ENCODE measurements around the gene MGA.

The MGA gene

DNA sequence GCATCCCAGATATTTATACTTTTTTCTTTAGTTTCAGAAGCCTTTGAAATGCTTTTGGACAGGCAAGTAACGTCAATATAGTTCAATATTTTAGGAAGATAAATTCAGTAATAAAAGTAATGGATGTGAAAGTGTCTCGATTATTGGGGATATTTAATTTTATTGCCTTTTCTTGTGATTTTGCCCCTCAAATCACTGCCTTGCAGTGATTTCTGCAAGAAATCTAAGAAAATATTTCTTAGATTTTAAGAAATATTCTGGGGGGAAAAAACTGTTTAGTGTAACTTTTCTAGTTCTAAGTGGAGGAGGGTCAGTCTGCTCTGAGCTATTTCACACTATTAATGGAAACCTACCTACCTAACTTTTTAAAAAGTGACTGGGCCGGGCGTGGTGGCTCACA lies 33.6 kb downstream of the MGA start:
- H3K4me1 ChIP-seq (ENCODE audit: control insufficient read depth, low read depth, low read length): no peaks in the 10 kb centered on the region
- whole genome bisulfite sequencing (ENCODE audit: extremely low coverage, insufficient coverage, low lambda C conversion rate): no CpG with 5 or more reads among the region's 4 CpGs

DNA sequence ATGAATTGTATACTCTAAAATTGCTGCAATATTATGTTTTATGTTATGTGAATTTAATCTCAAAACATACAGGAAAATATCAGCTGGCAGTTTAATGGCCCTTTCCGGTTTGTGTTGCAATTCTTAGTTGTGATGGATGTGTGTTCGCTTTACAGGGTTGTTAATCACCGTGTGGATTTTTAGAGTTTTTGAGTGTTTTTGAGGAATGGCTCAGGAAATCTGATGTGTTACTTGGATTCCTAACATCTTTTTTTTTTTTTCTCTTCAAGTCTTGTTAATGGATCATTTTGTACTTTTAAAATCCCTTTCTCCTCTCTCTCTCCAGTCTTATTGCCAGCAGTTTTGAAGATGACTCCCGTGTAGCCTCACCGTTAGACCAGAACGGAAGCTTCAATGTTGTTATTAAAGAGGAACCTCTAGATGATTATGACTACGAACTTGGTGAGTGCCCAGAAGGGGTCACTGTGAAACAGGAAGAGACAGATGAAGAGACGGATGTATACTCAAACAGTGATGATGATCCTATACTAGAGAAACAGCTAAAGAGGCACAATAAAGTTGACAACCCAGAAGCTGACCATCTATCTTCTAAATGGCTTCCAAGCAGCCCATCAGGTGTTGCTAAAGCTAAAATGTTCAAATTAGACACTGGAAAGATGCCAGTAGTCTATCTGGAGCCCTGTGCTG lies 35.7 kb downstream of the MGA start:
- Histone ChIP-seq H3K4me2 (ENCODE audit: low read length) (no peak overlapping the region), H3K4ac (ENCODE audit: low read depth, low read length) (no peak overlapping the region), H3K9ac (ENCODE audit: low read length) (no peak overlapping the region), H3K23ac (ENCODE audit: low read length) (no peak overlapping the region), H3K56ac (ENCODE audit: low read length) (no peak overlapping the region), H3K79me1 (ENCODE audit: low read length) (peaks cover 5% of the 10 kb centered on the region), H2BK120ac (ENCODE audit: low read depth, low read length) (no peak overlapping the region), H4K8ac (ENCODE audit: low read depth, low read length) (no peak overlapping the region), H3K18ac (ENCODE audit: low read length) (no peak overlapping the region), H3K27ac (ENCODE audit: low read depth, low read length) (no peak overlapping the region), H3K4me3 (ENCODE audit: low read length) (no peak overlapping the region), H2BK15ac (replicated peaks; ENCODE audit: low read depth) (no peak overlapping the region), H3K36me3 (ENCODE audit: control insufficient read depth, insufficient read depth, low read length) (no peaks in the 10 kb centered on the region), H2AK5ac (ENCODE audit: low read length) (no peak overlapping the region), H2BK5ac (ENCODE audit: low read length) (no peak overlapping the region), H3K27me3 (ENCODE audit: insufficient read depth, low read length, poor library complexity) (no peaks in the 10 kb centered on the region), H3K79me2 (ENCODE audit: control insufficient read depth, insufficient read depth, low read length) (peaks cover 6% of the 10 kb centered on the region), H3K4me1 (ENCODE audit: control insufficient read depth, low read depth, low read length) (no peaks in the 10 kb centered on the region), H4K5ac (ENCODE audit: low read length) (no peak overlapping the region)
- peak; percentile 37 for DNase-seq
- WGBS (ENCODE audit: extremely low coverage, insufficient coverage, low lambda C conversion rate): no CpG with 5 or more reads among the region's 8 CpGs

More for the DNA sequence above, 33.6 kb downstream of the MGA start:
- no peak overlapping the region for H3K4ac ChIP-seq (ENCODE audit: low read depth, low read length)
- no peak overlapping the region for H3K4me2 ChIP-seq (ENCODE audit: low read length)
- no peak overlapping the region for H2AK5ac ChIP-seq (ENCODE audit: low read length)
- H3K18ac ChIP-seq (ENCODE audit: low read length): no peak overlapping the region
- H3K23ac ChIP-seq (ENCODE audit: low read length): no peak overlapping the region
- H4K5ac ChIP-seq (ENCODE audit: low read length): no peak overlapping the region
- no peak overlapping the region for H2BK120ac ChIP-seq (ENCODE audit: low read depth, low read length)
- H3K27me3 ChIP-seq (ENCODE audit: insufficient read depth, low read length, poor library complexity): no peaks in the 10 kb centered on the region
- no peak overlapping the region for H3K4me3 ChIP-seq (ENCODE audit: low read length)
- H2BK15ac ChIP-seq (replicated peaks; ENCODE audit: low read depth): no peak overlapping the region
- no peak overlapping the region for H4K8ac ChIP-seq (ENCODE audit: low read depth, low read length)
- no peak overlapping the region for H3K56ac ChIP-seq (ENCODE audit: low read length)
- DNase-seq: no peak
- no peak overlapping the region for H3K27ac ChIP-seq (ENCODE audit: low read depth, low read length)
- peaks cover 14% of the 10 kb centered on the region for H3K79me2 ChIP-seq (ENCODE audit: control insufficient read depth, insufficient read depth, low read length)
- H3K9ac ChIP-seq (ENCODE audit: low read length): no peak overlapping the region
- no peak overlapping the region for H2BK5ac ChIP-seq (ENCODE audit: low read length)
- H3K79me1 ChIP-seq (ENCODE audit: low read length): peaks cover 11% of the 10 kb centered on the region
- H3K36me3 ChIP-seq (ENCODE audit: control insufficient read depth, insufficient read depth, low read length): no peaks in the 10 kb centered on the region

GRCh38 chr15:41698779-41699178 lies 38.6 kb downstream of the MGA start:
- no peak for DNase-seq
- Histone ChIP-seq H3K27me3 (ENCODE audit: insufficient read depth, low read length, poor library complexity) (no peaks in the 10 kb centered on the region), H3K79me1 (ENCODE audit: low read length) (peaks cover 4% of the 10 kb centered on the region), H4K5ac (ENCODE audit: low read length) (no peak overlapping the region), H4K8ac (ENCODE audit: low read depth, low read length) (no peak overlapping the region), H3K18ac (ENCODE audit: low read length) (no peak overlapping the region), H3K79me2 (ENCODE audit: control insufficient read depth, insufficient read depth, low read length) (no peaks in the 10 kb centered on the region), H3K4ac (ENCODE audit: low read depth, low read length) (no peak overlapping the region), H3K36me3 (ENCODE audit: control insufficient read depth, insufficient read depth, low read length) (no peaks in the 10 kb centered on the region), H3K9ac (ENCODE audit: low read length) (no peak overlapping the region), H3K4me3 (ENCODE audit: low read length) (no peak overlapping the region), H3K27ac (ENCODE audit: low read depth, low read length) (no peak overlapping the region), H3K4me1 (ENCODE audit: control insufficient read depth, low read depth, low read length) (no peaks in the 10 kb centered on the region), H3K23ac (ENCODE audit: low read length) (no peak overlapping the region), H2BK5ac (ENCODE audit: low read length) (no peak overlapping the region), H2BK15ac (replicated peaks; ENCODE audit: low read depth) (no peak overlapping the region), H3K4me2 (ENCODE audit: low read length) (no peak overlapping the region), H3K56ac (ENCODE audit: low read length) (no peak overlapping the region), H2BK120ac (ENCODE audit: low read depth, low read length) (no peak overlapping the region), H2AK5ac (ENCODE audit: low read length) (no peak overlapping the region)
- no CpG with 5 or more reads among the region's 2 CpGs for WGBS (ENCODE audit: extremely low coverage, insufficient coverage, low lambda C conversion rate)

GRCh38 chr15:41703120-41703519 lies 42.9 kb downstream of the MGA start:
- Histone ChIP-seq H2BK5ac (ENCODE audit: low read length) (no peak overlapping the region), H4K5ac (ENCODE audit: low read length) (no peak overlapping the region), H3K4ac (ENCODE audit: low read depth, low read length) (no peak overlapping the region), H2BK120ac (ENCODE audit: low read depth, low read length) (no peak overlapping the region), H3K27me3 (ENCODE audit: insufficient read depth, low read length, poor library complexity) (no peaks in the 10 kb centered on the region), H3K4me1 (ENCODE audit: control insufficient read depth, low read depth, low read length) (no peaks in the 10 kb centered on the region), H3K27ac (ENCODE audit: low read depth, low read length) (no peak overlapping the region), H4K8ac (ENCODE audit: low read depth, low read length) (no peak overlapping the region), H3K4me2 (ENCODE audit: low read length) (no peak overlapping the region), H3K9ac (ENCODE audit: low read length) (no peak overlapping the region), H3K36me3 (ENCODE audit: control insufficient read depth, insufficient read depth, low read length) (no peaks in the 10 kb centered on the region), H3K56ac (ENCODE audit: low read length) (no peak overlapping the region), H2AK5ac (ENCODE audit: low read length) (no peak overlapping the region), H3K18ac (ENCODE audit: low read length) (no peak overlapping the region), H3K79me1 (ENCODE audit: low read length) (no peaks in the 10 kb centered on the region), H3K23ac (ENCODE audit: low read length) (no peak overlapping the region), H2BK15ac (replicated peaks; ENCODE audit: low read depth) (no peak overlapping the region), H3K79me2 (ENCODE audit: control insufficient read depth, insufficient read depth, low read length) (no peaks in the 10 kb centered on the region), H3K4me3 (ENCODE audit: low read length) (no peak overlapping the region)
- DNase-seq: no peak

DNA sequence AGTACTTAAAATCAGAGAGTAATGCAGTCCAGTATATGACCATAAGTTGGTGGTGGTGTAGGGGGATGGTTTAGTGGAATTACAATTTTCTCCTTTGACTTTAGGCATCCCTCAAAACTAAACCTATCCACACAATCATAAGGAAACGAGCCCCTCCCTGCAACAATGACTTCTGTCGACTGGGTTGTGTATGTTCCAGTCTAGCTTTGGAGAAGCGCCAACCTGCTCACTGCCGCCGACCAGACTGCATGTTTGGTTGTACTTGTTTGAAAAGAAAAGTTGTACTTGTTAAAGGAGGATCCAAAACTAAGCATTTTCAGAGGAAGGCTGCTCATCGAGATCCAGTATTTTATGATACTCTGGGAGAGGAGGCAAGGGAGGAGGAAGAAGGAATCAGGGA lies 52.8 kb downstream of the MGA start:
- Histone ChIP-seq H3K4me2 (ENCODE audit: low read length) (no peak overlapping the region), H3K4me3 (ENCODE audit: low read length) (no peak overlapping the region), H4K5ac (ENCODE audit: low read length) (no peak overlapping the region), H3K4ac (ENCODE audit: low read depth, low read length) (no peak overlapping the region), H3K9ac (ENCODE audit: low read length) (no peak overlapping the region), H3K79me1 (ENCODE audit: low read length) (no peaks in the 10 kb centered on the region), H3K36me3 (ENCODE audit: control insufficient read depth, insufficient read depth, low read length) (no peaks in the 10 kb centered on the region), H2BK15ac (replicated peaks; ENCODE audit: low read depth) (no peak overlapping the region), H3K27ac (ENCODE audit: low read depth, low read length) (no peak overlapping the region), H2AK5ac (ENCODE audit: low read length) (no peak overlapping the region), H3K79me2 (ENCODE audit: control insufficient read depth, insufficient read depth, low read length) (no peaks in the 10 kb centered on the region), H2BK5ac (ENCODE audit: low read length) (no peak overlapping the region), H3K56ac (ENCODE audit: low read length) (no peak overlapping the region), H3K23ac (ENCODE audit: low read length) (no peak overlapping the region), H3K18ac (ENCODE audit: low read length) (no peak overlapping the region), H2BK120ac (ENCODE audit: low read depth, low read length) (no peak overlapping the region), H3K4me1 (ENCODE audit: control insufficient read depth, low read depth, low read length) (no peaks in the 10 kb centered on the region), H4K8ac (ENCODE audit: low read depth, low read length) (no peak overlapping the region), H3K27me3 (ENCODE audit: insufficient read depth, low read length, poor library complexity) (no peaks in the 10 kb centered on the region)
- no CpG with 5 or more reads among the region's 6 CpGs for WGBS (ENCODE audit: extremely low coverage, insufficient coverage, low lambda C conversion rate)
- no peak for DNase-seq

GRCh38 chr15:41714291-41714690 lies 54.1 kb downstream of the MGA start:
- no peak overlapping the region for H3K4ac ChIP-seq (ENCODE audit: low read depth, low read length)
- no peaks in the 10 kb centered on the region for H3K79me1 ChIP-seq (ENCODE audit: low read length)
- H3K9ac ChIP-seq (ENCODE audit: low read length): no peak overlapping the region
- no peaks in the 10 kb centered on the region for H3K36me3 ChIP-seq (ENCODE audit: control insufficient read depth, insufficient read depth, low read length)
- no peak overlapping the region for H3K18ac ChIP-seq (ENCODE audit: low read length)
- DNase-seq: no peak
- no peak overlapping the region for H2BK5ac ChIP-seq (ENCODE audit: low read length)
- H4K5ac ChIP-seq (ENCODE audit: low read length): no peak overlapping the region
- no peak overlapping the region for H2BK120ac ChIP-seq (ENCODE audit: low read depth, low read length)
- no peak overlapping the region for H3K4me3 ChIP-seq (ENCODE audit: low read length)
- H4K8ac ChIP-seq (ENCODE audit: low read depth, low read length): no peak overlapping the region
- WGBS (ENCODE audit: extremely low coverage, insufficient coverage, low lambda C conversion rate): no CpG with 5 or more reads among the region's 3 CpGs
- no peak overlapping the region for H2AK5ac ChIP-seq (ENCODE audit: low read length)
- H3K23ac ChIP-seq (ENCODE audit: low read length): no peak overlapping the region
- no peak overlapping the region for H3K27ac ChIP-seq (ENCODE audit: low read depth, low read length)
- H3K79me2 ChIP-seq (ENCODE audit: control insufficient read depth, insufficient read depth, low read length): no peaks in the 10 kb centered on the region
- no peaks in the 10 kb centered on the region for H3K4me1 ChIP-seq (ENCODE audit: control insufficient read depth, low read depth, low read length)
- H2BK15ac ChIP-seq (replicated peaks; ENCODE audit: low read depth): no peak overlapping the region
- H3K56ac ChIP-seq (ENCODE audit: low read length): no peak overlapping the region
- no peaks in the 10 kb centered on the region for H3K27me3 ChIP-seq (ENCODE audit: insufficient read depth, low read length, poor library complexity)
- no peak overlapping the region for H3K4me2 ChIP-seq (ENCODE audit: low read length)
